ENCODE measurements around the gene WDR72.
"Not testable (repeated sequence)": the region's sequence is repeated elsewhere in the genome, so short reads cannot be mapped to it uniquely, and the experiment has no call there.

Gene WDR72

DNA sequence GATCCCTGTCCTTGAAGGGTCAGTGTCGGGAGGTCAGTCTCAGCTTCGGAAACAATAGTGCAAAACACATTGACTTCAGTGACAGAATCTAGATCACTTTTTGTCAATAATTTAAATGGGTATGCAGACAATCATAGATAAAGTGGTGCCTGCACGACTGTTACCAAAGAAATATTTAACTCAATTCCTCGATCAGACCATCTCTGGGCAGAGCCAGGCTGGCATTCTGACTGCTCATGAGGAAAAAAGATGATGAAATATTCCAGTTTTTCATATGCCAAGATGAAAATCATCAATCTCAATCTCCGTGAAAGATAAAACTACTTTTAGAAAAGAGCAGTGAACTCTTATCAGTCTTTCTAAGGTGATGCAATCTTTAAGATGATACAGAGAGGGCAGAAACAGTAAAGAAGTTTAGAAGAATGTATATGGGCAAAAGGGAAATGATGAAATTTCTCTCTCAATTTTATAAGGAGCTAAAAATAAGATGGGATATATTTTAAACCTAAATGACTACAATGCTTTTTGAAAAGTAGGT is 169.9 kb downstream of the WDR72 start:
- no peak for DNase-seq (ENCODE audit: low read depth in 2 of 2)

DNA sequence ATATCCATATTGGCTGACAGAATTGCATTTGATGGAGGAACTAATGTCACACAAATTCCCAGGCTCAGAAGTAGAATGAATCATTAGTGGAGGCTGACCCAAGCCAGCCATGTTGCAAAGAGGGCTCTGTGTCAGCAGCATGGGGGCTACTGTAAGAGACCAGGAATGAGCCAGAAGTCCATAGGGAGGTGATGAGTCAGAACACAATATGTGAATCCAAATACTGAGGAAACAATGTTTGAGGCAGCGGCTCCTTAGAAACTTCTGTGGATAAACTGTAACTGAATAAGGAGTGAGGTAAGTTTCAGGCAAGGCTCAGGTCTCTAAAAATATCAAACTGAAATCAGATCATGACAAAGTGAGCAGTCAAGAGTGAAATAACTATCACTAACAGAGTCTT is 170.7 kb downstream of the WDR72 start:
- no peak for DNase-seq (ENCODE audit: low read depth in 2 of 2)

DNA sequence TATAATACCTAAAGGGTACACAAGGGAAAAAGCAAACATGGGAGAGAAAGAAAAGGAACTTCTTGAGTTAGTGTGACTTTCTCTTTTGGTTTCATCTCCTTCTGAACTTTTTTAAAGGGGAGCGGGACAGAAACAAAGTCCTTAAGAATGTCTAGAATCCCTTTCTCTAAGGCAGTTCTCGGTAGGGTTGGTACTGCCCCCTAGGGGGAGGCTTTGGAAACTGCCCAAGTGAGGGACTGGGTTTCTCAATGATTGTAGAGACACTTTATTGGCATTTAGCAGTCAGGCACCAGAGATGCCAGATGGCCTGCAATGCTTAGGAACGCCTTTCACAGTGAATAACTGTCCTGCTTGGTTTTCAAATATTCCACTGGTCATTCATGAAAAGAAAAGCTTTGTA is 172.7 kb downstream of the WDR72 start:
- DNase-seq (ENCODE audit: low read depth in 2 of 2), result peak in 1 of 2 donors; percentile 7

DNA sequence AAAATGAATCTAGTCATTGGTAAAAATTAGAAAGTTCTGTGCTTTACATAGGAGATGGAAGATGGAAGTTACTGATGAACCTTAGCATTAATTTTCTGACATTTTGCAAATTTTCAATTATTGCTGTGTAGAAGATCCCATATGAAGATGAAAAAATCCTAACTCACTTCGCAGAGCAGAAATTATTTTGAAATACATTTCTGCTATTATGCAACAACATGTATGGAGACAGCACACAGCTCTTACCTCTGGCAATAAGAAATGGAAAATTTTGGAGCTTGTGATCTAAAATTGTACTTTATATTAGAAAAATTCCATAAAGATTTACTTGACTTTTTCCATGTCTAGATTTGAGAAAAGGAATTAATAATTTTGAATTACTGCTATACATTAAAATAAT is 177.9 kb downstream of the WDR72 start:
- no peak for DNase-seq (ENCODE audit: low read depth in 2 of 2)

DNA sequence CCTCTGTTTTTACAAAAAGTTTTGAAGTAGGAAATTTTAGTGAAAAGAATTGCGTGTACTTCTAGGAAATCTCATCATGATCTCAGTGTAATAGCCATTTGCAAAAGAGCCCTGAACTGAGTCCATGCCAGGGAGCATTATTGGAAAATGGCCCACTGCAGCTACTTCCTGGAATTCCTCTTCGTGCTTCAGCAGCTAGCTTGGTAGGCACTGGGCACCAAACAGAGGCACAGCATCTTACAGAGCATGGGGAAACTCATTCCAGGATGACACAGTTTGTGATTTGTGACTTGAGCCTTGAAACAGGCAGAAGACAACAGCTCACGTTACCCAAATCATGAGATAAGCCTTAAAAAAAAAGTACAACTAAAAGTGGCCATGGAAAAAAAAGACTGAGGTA is 179.1 kb downstream of the WDR72 start:
- no peak for DNase-seq (ENCODE audit: low read depth in 2 of 2)

DNA sequence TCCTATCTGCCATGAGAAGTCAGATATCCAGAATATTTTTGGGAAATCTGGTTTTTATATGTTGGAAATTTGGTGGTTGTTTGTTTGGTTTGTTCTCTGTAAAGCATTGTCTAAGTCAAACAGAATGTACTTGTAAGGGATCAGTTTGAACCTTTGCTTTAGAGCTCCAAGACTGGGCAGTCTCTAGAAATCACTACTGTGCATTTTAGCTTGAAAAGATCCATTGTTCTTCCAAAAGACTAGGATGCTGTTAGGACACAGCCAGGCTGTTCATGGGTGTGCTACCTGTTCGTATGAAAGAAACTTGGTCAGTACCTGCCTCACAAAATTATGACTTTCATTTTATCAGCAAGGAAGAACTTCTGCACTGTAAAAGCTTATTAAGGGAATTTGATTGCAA is 182.6 kb downstream of the WDR72 start:
- DNase-seq (ENCODE audit: low read depth in 2 of 2), result no peak

DNA sequence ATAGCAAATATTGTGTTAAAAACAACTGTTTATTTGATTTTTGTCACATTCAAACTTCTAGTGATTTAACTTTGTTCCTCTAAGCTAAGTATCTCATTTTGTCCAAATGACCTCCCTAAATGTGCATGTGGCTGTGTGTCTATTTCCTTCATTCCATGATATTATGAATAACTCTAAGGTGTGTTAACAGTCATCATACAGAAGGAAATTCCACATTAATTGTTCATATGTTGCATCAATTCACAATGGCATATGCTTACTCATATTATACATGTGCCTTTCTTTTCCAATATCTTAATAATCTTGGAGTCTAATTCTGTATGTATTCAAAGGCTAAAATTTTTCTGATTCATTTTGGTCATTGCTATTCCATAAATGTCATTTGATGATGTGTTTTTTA is 186.4 kb downstream of the WDR72 start:
- no peak for DNase-seq (ENCODE audit: low read depth in 2 of 2)

DNA sequence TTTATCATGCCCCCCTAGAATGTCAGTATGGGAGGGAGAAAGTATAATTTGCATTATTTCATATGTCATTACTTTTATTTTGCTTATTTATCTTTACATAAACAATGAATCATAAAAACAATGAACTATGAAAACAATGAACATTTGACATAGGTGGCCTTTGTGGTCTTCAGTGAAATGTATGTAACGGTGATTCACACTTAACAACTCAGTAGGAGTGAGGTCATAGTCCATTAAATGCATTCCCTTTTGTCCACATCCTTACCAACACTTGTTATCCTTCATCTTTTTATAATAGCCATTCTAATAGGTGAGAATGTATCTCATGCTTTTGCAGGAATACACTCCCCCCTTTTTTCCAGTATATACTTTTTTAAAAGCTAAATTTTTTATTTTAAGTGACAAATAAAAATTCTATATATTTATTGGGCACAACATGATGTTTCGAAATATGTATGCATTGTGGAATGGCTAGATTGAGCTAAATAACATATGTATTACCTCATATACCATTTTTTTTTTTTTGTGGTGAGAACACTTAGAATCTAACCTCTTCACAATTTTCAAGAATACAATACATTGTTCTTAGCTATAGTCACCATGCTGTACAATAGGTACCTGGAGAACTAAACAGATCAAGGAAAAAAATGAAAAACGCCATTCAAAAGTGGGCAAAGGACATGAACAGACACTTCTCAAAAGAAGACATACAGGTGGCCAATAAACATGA is 189.5 kb downstream of the WDR72 start:
- no peak for DNase-seq (ENCODE audit: low read depth in 2 of 2)

DNA sequence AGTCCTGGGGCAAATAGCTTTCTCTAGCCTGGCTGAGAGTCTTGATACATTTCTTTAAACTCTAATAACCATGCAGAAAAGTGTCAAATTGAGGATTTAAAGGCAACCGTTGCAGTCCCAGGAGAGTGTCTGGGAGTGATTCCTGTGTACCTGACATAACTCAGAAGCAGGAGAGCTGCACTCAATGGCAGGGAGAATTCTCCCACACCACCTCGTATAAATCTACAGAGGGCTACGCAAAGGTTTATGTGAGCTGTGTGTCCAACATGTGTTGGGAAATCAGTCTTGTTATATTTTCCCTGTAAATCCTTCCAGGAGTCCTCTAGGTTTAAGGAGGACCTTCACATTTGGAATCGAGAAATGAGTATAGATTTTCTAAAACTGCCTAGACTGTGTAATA is 192.6 kb downstream of the WDR72 start:
- DNase-seq (ENCODE audit: low read depth in 2 of 2), result no peak

DNA sequence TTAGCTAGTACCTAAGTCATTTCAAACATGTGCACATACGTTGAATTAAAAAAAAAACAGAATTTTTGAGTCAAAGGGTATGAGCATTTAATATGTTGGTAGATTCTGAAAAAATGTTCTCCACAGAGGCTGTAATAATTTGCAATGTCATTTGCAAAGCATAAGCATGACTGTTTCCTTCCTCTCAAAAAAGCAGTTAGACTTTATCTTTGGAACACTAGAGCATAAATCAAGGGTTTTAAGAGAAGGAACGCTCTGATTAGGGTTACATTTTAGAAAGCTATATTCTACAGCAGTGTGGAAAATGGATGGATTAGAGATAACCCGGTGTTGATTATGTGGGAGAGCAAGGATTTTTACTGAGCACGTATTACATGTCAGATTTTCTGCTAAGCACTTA is 193.7 kb downstream of the WDR72 start:
- no peak for DNase-seq (ENCODE audit: low read depth in 2 of 2)

DNA sequence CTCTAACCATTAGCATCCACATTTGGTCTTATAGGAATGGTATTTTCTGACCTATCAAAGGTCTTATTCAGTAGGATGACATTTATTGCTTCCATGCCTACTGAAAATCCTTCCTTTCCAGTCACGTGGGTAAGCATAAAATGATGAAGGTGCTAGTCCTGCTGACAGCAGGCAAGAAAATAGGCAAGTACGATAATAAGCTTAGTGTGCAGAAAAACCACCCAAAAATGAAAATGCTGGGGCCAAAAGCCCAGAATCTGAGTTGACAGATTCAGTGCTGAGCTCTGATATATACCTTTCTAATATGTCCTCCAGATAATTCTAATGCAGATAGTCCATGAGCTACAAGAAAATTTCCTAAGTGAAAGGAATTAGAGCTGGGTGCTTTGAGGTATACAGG is 194.8 kb downstream of the WDR72 start:
- DNase-seq (ENCODE audit: low read depth in 2 of 2), result no peak

DNA sequence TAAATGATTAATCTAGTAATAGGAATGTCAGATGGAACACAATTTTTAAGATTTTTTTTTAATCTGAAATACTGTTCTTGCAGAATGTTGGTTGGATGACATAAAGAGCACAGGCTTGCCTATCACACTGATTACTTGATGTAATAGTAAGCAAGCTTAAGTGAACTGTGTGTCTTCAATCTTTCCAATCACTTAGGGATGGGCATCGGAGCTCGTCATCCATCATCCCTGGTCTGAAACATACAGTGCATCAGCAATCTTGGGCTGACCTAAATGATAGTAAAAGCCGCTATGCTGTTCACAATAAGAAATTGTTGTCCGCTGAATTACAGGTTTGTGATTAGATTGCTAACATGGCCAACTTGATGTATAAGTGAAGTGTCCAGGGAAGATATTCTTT is 195.8 kb downstream of the WDR72 start:
- DNase-seq (ENCODE audit: low read depth in 2 of 2), result no peak

DNA sequence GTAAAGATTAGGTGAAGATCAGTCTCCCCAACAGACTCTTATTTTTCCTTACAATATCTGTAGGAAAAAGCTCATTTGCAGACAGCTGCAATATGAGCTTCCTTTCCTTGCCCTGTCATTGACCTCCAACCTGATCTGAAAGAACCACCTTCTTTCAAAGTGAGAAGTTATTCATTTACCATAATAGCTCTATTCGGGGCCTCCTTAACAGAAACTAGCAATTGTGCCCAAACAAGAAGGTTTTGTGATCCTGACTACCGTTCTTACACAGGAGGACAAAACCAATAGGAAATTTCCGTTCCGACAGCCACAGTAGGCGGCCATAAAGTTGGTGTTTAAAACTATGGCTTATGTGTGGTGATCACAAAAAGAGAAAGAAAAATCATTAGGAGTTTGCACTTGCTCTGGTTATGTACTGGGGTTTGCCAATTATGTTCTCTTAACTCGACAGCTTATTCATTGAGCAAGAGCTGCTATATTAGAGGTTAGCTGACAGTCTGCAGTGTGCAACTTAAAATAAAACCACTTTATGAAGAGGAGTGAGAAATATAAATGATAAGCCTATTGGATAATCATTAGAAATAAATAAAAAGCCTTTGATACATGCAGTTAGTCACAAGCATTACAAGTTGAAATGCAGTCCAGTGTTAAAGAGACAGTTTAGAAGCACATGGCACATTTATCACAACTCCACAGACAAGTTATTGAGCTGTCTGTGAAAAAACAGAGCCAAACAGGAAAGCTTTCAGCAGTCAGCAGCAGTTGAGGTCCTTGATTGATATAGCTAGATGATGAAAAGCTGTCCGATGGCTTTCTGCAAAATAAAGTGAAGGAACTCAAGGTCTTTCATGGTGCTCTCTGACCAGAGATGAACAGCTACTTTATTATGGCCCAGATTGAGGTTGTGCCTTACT is 199.8 kb downstream of the WDR72 start:
- DNase-seq (ENCODE audit: low read depth in 2 of 2), result no peak

DNA sequence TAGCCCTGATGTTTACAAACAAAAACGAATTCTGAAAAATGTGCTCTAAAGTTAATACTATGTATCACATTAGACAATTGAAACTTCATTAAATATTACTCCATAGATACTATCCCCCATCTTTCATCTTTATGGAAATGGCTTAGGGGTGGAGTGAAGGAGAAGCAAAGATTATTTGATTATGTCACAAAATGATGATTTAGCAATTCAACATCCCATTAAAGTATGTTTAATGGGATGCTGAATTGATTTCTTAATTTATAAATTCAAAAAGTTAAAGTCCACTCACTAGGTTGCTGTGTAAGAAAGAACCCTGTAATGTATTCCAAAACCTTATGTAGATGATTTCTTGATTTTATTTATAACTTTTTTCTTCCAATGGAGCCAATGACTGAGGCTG is 201.1 kb downstream of the WDR72 start:
- no peak for DNase-seq (ENCODE audit: low read depth in 2 of 2)

DNA sequence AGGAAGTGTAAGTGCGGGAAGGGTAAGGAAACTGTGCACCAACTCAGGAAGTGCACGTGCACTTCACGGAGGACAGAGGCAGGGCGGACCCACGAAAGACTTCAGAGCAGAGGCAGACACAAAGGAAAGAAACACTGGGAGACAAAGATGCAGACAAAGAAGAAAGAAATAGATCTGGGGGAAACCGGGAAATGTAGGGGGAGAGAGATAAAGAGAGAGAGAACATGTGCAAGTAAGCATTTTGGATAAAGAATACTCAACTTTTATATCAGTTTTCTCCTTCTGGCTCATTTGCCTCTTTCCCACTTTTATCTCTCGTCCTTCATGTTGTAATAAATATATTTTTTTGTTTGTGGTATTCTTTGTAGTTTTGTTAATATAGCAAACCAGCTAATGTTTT is 204.2 kb downstream of the WDR72 start:
- no peak for DNase-seq (ENCODE audit: low read depth in 2 of 2)

DNA sequence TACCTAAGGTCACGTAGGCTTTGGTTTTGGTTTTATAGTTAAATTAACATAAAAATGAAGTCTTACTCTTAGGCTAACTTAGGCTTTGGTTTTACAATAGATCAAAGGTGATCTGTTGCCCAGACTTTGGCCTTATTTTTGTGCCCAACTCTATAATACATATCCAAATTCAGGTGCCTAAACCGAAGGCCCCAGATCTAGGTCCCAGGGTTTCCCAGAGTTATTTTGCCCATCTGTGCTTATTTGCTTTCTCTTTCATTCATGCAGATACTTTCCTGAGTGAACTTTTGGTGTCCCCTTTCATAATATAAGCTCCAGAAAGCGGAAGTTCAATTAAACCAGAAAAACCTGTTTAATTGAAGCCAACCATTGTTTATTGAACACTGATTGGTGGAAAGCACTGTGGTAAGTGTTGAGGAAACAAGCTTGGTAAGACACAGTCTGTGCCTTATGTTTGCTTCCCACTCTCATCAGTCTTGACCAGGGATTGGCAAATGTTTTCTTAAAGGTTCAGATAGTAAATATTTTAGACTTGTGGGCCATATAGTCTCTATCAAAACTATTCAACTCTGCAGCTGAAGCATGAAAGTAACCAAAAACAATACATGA is 209.7 kb downstream of the WDR72 start:
- DNase-seq (ENCODE audit: low read depth in 2 of 2), result no peak

DNA sequence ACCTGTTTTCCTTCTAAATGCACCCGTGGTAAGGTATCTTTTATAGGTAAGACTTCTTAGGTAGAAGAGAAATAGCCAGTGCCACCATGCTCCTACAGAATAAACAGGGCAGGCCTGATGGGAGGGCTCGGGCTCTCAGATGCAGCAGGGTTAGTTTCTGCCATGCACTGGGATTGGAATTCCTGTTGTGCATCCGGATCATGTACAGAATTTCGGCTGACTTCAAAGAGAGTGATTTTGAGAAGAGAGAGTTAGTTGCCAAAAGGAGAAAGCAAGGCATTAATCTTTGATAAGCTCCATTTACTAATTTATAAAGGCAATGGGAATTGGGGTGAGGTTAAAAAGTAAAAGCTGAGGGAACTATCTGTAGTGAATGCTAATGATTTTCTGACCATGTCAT is 211.2 kb downstream of the WDR72 start:
- DNase-seq (ENCODE audit: low read depth in 2 of 2), result no peak

DNA sequence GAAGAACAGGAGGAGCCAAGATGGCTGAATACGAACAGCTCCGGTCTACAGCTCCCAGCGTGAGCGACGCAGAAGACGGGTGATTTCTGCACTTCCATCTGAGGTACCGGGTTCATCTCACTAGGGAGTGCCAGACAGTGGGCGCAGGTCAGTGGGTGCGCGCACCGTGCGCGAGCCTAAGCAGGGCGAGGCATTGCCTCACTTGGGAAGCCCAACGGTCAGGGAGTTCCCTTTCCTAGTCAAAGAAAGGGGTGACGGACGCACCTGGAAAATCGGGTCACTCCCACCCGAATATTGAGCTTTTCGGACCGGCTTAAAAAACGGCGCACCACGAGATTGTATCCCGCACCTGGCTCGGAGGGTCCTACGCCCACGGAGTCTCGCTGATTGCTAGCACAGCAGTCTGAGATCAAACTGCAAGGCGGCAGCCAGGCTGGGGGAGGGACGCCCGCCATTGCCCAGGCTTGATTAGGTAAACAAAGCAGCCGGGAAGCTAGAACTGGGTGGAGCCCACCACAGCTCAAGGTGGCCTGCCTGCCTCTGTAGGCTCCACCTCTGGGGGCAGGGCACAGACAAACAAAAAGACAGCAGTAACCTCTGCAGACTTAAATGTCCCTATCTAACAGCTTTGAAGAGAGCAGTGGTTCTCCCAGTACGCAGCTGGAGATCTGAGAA is 218.7 kb downstream of the WDR72 start:
- DNase-seq (ENCODE audit: low read depth in 2 of 2), result not testable (repeated sequence)

DNA sequence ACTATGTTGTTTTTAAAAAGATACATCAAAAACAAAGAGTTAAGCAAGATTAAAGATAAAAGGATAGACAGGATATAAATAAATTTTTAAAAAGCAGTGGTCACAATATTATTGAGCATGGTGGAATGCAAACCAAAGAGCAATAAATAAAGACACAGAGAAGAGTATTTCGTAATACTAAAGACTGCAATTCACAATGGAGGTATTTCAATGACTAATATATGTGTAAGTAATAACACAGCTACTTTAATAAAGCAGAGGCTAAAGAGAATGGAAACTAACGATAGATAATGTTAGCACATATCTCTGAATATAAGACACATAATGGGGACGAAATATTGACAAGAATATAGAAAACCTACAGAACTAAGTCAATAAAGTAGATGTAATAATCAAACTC is 219.6 kb downstream of the WDR72 start:
- DNase-seq (ENCODE audit: low read depth in 2 of 2), result no peak

DNA sequence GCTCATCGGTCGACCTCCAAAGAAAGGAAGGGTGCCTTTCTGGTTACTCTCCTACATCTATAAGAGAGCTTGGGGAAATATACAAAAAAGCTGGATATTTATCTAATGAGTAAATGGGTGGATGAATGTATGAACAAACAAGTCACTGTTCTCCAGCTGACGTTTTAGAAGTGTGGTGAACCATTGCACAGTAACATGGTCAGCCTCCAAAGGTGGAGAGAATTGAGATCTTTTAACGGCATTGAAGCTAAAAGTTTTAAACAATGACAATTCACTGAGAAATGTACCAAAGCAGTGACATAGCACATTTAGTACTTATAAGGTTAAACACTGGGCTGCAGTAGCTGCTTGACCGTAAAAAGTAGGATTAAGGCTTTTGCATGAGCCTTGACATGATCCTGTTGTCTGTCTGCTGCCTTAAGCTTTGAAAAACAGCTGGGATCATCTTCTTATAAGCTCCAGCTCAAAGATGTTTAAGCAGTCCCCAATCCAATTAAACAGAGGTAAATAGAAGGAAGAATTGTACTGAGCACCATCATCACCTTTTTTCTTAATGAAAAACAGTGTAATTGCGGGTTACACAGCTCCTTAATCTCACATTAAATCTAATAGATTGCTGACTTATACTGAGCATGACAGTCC is 222.9 kb downstream of the WDR72 start:
- DNase-seq (ENCODE audit: low read depth in 2 of 2), result no peak

DNA sequence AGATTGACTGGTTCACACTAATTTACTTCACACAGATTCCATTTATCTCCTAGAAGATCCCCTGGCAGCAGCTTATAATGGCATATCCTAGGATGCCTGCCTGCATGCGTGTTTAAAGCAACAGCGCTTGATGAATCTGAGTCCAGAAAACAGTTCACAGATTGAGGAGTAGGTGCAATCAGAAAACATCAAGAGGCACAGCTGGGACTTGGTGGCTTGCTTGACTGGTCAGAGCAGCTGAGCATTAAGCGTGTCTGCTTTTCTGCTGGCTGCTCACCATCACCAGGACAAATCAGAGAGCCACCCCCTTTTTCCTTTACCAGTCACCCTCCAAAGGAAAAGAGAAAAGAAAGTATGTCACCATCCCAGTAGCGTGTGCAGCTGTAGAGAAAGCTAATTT is 223.6 kb downstream of the WDR72 start:
- DNase-seq (ENCODE audit: low read depth in 2 of 2), result no peak
